Measurements from ENCODE around the gene LRIG1.

LRIG1 gene

DNA sequence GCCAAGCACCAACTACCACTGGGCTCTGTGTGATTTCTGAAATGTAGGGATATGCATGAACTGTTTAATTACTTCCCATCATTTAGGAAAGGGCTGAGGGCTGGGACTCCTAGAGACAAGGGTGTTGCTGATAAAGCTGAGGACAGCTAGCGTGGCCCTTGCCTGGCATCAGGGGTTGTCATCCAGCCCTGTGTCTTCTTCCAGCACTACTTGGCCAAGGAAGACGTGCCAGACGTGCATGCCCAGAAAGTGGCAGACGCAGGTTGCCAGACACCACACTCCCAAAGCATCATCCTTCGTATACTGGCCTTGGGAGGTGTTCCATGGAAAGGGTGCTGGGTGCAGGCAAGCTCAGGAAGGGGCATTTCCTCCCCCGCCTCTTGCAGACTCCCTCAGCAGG is 64.8 kb downstream of the LRIG1 start:
- Histone ChIP-seq H3K36me3 (ENCODE audit: control insufficient read depth in 2 of 2, insufficient read depth in 1 of 2, low read length in 2 of 2) (no peaks in the 10 kb centered on the region), H3K4me1 (ENCODE audit: control insufficient read depth, insufficient read depth, low read length) (no peaks in the 10 kb centered on the region), H3K4me3 (ENCODE audit: low read depth, low read length) (no peak overlapping the region), H3K9me3 (ENCODE audit: control insufficient read depth, insufficient read depth, low read depth, low read length) (no peaks in the 10 kb centered on the region), H3K27ac (ENCODE audit: extremely low read depth, low read depth, low read length) (no peak overlapping the region)
- ChIA-PET CTCF (no interaction called here), POLR2A (no interaction called here)
- TF ChIP-seq ZNF785 (tag by site-specific recombination; IDR thresholded peaks at IDR 0.05): no peak
- TF ChIP-seq ZNF292 (tag by site-specific recombination; IDR thresholded peaks at IDR 0.05; ENCODE audit: borderline replicate concordance, low read depth): no peak
- no peak for TF ChIP-seq ZNF529 (tag by site-specific recombination; IDR thresholded peaks at IDR 0.05; ENCODE audit: insufficient replicate concordance)
- TF ChIP-seq ZNF16 (tag by site-specific recombination; IDR thresholded peaks at IDR 0.05; ENCODE audit: low read depth): no peak
- no peak for TF ChIP-seq ZNF341 (tag by site-specific recombination; IDR thresholded peaks at IDR 0.05; ENCODE audit: low read depth)
- no peak for TF ChIP-seq ZNF658 (tag by site-specific recombination; IDR thresholded peaks at IDR 0.05)
- no peak for TF ChIP-seq ZNF2 (tag by site-specific recombination; IDR thresholded peaks at IDR 0.05)
- TF ChIP-seq ZNF837 (tag by site-specific recombination; IDR thresholded peaks at IDR 0.05): no peak

DNA sequence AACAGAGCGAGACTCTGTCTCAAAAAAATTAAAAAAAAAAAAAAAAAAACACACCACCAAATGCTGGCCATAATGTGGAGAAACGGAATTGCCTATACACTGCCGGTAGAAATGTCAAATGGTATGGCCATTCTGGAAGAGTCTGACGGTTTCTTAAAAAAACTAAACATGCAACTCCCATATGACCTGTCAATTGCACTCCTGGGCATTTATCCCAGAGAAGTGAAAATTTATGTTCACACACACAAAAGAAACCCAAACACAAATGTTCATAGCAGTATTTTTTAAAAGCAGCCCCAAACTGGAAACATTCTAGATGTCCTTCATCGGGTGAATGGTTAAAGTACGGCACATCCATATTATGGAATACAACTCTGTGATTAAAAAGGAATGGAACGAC is 66.1 kb downstream of the LRIG1 start:
- TF ChIP-seq ZBTB17 (tag by site-specific recombination; IDR thresholded peaks at IDR 0.05): no peak
- POLR2A ChIA-PET: no interaction called here
- CTCF ChIA-PET: no interaction called here

GRCh38 chr3:66433522-66433782 is 67.4 kb downstream of the LRIG1 start:
- Histone ChIP-seq H3K9me3 (ENCODE audit: control insufficient read depth, insufficient read depth, low read depth, low read length) (no peaks in the 10 kb centered on the region), H3K4me3 (ENCODE audit: low read depth, low read length) (no peak overlapping the region), H3K36me3 (ENCODE audit: control insufficient read depth in 2 of 2, insufficient read depth in 1 of 2, low read length in 2 of 2) (no peaks in the 10 kb centered on the region), H3K27ac (ENCODE audit: extremely low read depth, low read depth, low read length) (no peak overlapping the region), H3K4me1 (ENCODE audit: control insufficient read depth, insufficient read depth, low read length) (no peaks in the 10 kb centered on the region; the same call in 1 of the 2 replicates)
- ChIA-PET CTCF (no interaction called here), POLR2A (no interaction called here)
- TF ChIP-seq ZNF433 (tag by site-specific recombination; IDR thresholded peaks at IDR 0.05; ENCODE audit: low read depth): no peak
- no peak for TF ChIP-seq SETDB1 (IDR thresholded peaks at IDR 0.05; ENCODE audit: insufficient read length, low read length)
- no peak for TF ChIP-seq MEIS1 (CRISPR knock-in tag; IDR thresholded peaks at IDR 0.05; ENCODE audit: borderline replicate concordance)
- TF ChIP-seq, protein P1, sequence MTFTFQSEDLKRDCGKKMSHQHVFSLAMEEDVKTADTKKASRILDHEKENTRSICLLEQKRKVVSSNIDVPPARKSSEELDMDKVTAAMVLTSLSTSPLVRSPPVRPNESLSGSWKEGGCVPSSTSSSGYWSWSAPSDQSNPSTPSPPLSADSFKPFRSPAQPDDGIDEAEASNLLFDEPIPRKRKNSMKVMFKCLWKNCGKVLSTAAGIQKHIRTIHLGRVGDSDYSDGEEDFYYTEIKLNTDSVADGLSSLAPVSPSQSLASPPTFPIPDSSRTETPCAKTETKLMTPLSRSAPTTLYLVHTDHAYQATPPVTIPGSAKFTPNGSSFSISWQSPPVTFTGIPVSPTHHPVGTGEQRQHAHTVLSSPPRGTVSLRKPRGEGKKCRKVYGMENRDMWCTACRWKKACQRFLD (tag by site-specific recombination; IDR thresholded peaks at IDR 0.05): no peak
- no peak for TF ChIP-seq ZNF398 (tag by site-specific recombination; IDR thresholded peaks at IDR 0.05)
- TF ChIP-seq ZNF645 (tag by site-specific recombination; IDR thresholded peaks at IDR 0.05): no peak
- no peak for TF ChIP-seq ZNF629 (tag by site-specific recombination; IDR thresholded peaks at IDR 0.05)
- no peak for TF ChIP-seq CTCF (tag by site-specific recombination; IDR thresholded peaks at IDR 0.05)
- no peak for TF ChIP-seq ZNF112 (tag by site-specific recombination; IDR thresholded peaks at IDR 0.05)
- no peak for TF ChIP-seq ZEB2 (tag by site-specific recombination; IDR thresholded peaks at IDR 0.05)
- TF ChIP-seq BCL11A (tag by site-specific recombination; IDR thresholded peaks at IDR 0.05; ENCODE audit: low read depth): no peak
- TF ChIP-seq SP2 (tag by site-specific recombination; IDR thresholded peaks at IDR 0.05): no peak
- no peak for TF ChIP-seq ZNF239 (tag by site-specific recombination; IDR thresholded peaks at IDR 0.05)
- TF ChIP-seq WT1 (tag by site-specific recombination; IDR thresholded peaks at IDR 0.05): no peak
- TF ChIP-seq, protein P2, sequence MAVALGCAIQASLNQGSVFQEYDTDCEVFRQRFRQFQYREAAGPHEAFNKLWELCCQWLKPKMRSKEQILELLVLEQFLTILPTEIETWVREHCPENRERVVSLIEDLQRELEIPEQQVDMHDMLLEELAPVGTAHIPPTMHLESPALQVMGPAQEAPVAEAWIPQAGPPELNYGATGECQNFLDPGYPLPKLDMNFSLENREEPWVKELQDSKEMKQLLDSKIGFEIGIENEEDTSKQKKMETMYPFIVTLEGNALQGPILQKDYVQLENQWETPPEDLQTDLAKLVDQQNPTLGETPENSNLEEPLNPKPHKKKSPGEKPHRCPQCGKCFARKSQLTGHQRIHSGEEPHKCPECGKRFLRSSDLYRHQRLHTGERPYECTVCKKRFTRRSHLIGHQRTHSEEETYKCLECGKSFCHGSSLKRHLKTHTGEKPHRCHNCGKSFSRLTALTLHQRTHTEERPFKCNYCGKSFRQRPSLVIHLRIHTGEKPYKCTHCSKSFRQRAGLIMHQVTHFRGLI (tag by site-specific recombination; IDR thresholded peaks at IDR 0.05): no peak
- TF ChIP-seq ZNF391 (tag by site-specific recombination; IDR thresholded peaks at IDR 0.05; ENCODE audit: borderline replicate concordance, low read depth): no peak
- TF ChIP-seq, protein P3, sequence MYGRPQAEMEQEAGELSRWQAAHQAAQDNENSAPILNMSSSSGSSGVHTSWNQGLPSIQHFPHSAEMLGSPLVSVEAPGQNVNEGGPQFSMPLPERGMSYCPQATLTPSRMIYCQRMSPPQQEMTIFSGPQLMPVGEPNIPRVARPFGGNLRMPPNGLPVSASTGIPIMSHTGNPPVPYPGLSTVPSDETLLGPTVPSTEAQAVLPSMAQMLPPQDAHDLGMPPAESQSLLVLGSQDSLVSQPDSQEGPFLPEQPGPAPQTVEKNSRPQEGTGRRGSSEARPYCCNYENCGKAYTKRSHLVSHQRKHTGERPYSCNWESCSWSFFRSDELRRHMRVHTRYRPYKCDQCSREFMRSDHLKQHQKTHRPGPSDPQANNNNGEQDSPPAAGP (tag by site-specific recombination; IDR thresholded peaks at IDR 0.05): no peak

More for the DNA sequence above, 66.1 kb downstream of the LRIG1 start:
- H3K4me1 ChIP-seq (ENCODE audit: control insufficient read depth, insufficient read depth, low read length): no peaks in the 10 kb centered on the region
- no peak overlapping the region for H3K4me3 ChIP-seq (ENCODE audit: low read depth, low read length)
- H3K9me3 ChIP-seq (ENCODE audit: control insufficient read depth, insufficient read depth, low read depth, low read length): no peaks in the 10 kb centered on the region
- H3K36me3 ChIP-seq (ENCODE audit: control insufficient read depth in 2 of 2, insufficient read depth in 1 of 2, low read length in 2 of 2): no peaks in the 10 kb centered on the region
- H3K27ac ChIP-seq (ENCODE audit: extremely low read depth, low read depth, low read length): no peak overlapping the region
